Measurements from ENCODE around the gene GDF7. TPM values are rescaled to one million over a fixed set of nuclear protein-coding genes. Genes with fewer than 3 reads are reported as not detected.
A peak's percentile ranks its signal among the peaks of the same experiment; 100 is the strongest.

GDF7 gene
- total and polyA plus RNA-seq, 4 donors: 0.89 to 7.2 (median 3.3) TPM

DNA sequence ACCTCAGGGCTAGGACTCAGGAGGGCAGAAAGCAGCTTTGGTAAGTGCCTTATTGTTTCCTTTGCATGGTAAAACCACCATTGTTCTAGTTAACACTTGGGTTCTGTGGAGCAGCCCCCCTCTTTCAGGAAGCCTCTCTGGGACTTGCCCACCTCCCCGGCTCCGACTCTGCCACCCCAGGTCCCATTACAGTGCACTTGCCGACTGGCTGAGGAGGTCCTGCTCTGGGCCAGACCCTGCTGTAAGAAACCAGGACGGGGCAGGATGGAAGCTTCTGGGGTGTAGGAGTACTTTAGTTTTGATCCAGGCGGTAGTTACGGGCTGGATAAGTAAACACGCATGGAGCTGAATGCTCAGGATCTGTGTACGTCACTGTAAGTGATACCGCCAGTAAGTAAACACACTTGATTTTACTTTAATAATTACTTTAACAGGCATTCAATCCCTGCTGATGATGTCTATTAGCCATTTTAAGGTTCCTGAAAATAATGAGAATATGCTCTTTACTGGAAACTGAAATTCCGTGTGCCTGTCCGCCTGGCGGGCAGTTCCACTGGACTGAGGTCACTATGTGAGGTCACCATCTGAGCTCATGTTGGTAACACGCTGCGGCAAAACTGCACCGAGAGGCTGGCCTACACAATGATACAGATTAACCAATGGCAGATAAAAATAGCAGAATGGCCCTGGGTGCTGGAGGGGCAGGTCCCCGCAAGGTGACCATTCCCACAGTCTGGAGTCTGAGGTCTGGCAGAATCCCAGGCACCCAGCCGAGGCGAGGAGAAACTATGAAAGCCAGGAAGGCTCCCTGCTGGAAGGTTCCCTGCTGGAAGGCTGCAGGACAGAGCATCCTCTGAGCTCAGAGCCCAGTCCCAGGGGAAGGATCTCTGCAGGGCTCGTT is 41.2 kb upstream of the GDF7 start:
- Histone ChIP-seq H3K4me3 (ENCODE audit: low read depth in 1 of 3, low read length in 3 of 3) (no peak overlapping the region), H3K9me3 (ENCODE audit: control insufficient read depth in 4 of 4, low read length in 3 of 4) (no peaks in the 10 kb centered on the region), H3K36me3 (ENCODE audit: control insufficient read depth in 4 of 4, insufficient read depth in 3 of 4, low read depth in 1 of 4, low read length in 3 of 4) (peaks cover 0 to 18% (median 5%) of the 10 kb centered on the region in 4 donors), H3K27ac (ENCODE audit: low read depth in 1 of 2, low read length in 2 of 2) (peak overlapping the region; percentile 14 to 62), H3K4me1 (ENCODE audit: control insufficient read depth in 4 of 4, insufficient read depth in 4 of 4, low read length in 3 of 4) (no peaks in the 10 kb centered on the region), H3K27me3 (ENCODE audit: control insufficient read depth in 4 of 4, insufficient read depth in 4 of 4, low read length in 3 of 4) (no peaks in the 10 kb centered on the region), H3K9ac (ENCODE audit: low read depth in 1 of 2, low read length in 2 of 2) (no peak overlapping the region)
- peak in 1 of 2 donors; percentile 17 for TF ChIP-seq HNF4A (conservative IDR thresholded peaks at IDR 0.05)
- peak; percentile 36 for TF ChIP-seq FOXA2 (IDR thresholded peaks at IDR 0.05)
- TF ChIP-seq, protein P1, sequence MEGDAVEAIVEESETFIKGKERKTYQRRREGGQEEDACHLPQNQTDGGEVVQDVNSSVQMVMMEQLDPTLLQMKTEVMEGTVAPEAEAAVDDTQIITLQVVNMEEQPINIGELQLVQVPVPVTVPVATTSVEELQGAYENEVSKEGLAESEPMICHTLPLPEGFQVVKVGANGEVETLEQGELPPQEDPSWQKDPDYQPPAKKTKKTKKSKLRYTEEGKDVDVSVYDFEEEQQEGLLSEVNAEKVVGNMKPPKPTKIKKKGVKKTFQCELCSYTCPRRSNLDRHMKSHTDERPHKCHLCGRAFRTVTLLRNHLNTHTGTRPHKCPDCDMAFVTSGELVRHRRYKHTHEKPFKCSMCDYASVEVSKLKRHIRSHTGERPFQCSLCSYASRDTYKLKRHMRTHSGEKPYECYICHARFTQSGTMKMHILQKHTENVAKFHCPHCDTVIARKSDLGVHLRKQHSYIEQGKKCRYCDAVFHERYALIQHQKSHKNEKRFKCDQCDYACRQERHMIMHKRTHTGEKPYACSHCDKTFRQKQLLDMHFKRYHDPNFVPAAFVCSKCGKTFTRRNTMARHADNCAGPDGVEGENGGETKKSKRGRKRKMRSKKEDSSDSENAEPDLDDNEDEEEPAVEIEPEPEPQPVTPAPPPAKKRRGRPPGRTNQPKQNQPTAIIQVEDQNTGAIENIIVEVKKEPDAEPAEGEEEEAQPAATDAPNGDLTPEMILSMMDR (IDR thresholded peaks at IDR 0.05; ENCODE audit: low read depth, low read length, missing input control): peak; percentile 39
- peak; percentile 47 for TF ChIP-seq SP1 (IDR thresholded peaks at IDR 0.05)
- no peak for TF ChIP-seq EGR1 (IDR thresholded peaks at IDR 0.05; ENCODE audit: low read depth in 2 of 2)
- TF ChIP-seq JUND (IDR thresholded peaks at IDR 0.05): peak; percentile 20 to 59
- TF ChIP-seq NR2F2 (IDR thresholded peaks at IDR 0.05): peak; percentile 71
- no peak for TF ChIP-seq TAF1 (conservative IDR thresholded peaks at IDR 0.05)
- no peak for TF ChIP-seq YY1 (IDR thresholded peaks at IDR 0.05)
- peak in 1 of 2 donors; percentile 56 for TF ChIP-seq RXRA (IDR thresholded peaks at IDR 0.05)
- peak in 1 of 2 donors; percentile 68 for TF ChIP-seq RAD21 (IDR thresholded peaks at IDR 0.05)
- DNase-seq (ENCODE audit: low spot score): no peak
- 76% methylated on average over 19 of the region's 19 CpGs for WGBS

DNA sequence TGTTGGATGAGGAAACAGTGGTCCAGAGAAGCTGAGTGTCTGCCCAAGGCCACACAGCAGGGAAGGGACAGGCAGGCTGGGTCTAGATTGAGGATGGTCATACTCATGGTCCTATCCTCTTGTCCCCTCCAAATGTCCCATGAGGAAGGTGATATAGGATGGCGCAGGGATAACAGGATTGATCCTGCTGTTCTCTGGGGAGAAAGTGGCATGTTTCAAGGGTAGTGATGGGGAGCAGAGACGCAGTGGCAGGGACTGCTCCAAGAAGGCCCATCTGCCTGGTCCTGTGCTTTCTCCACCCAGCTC is 40.6 kb upstream of the GDF7 start:
- H3K4me1 ChIP-seq (ENCODE audit: control insufficient read depth in 4 of 4, insufficient read depth in 4 of 4, low read length in 3 of 4): no peaks in the 10 kb centered on the region

More for the DNA sequence above, 40.6 kb upstream of the GDF7 start:
- Histone ChIP-seq H3K9ac (ENCODE audit: low read depth in 1 of 2, low read length in 2 of 2) (no peak overlapping the region), H3K27ac (ENCODE audit: low read depth in 1 of 2, low read length in 2 of 2) (peak overlapping the region in 1 of 2 donors; percentile 39), H3K27me3 (ENCODE audit: control insufficient read depth in 4 of 4, insufficient read depth in 4 of 4, low read length in 3 of 4) (no peaks in the 10 kb centered on the region), H3K9me3 (ENCODE audit: control insufficient read depth in 4 of 4, low read length in 3 of 4) (no peaks in the 10 kb centered on the region), H3K4me3 (ENCODE audit: low read depth in 1 of 3, low read length in 3 of 3) (no peak overlapping the region), H3K36me3 (ENCODE audit: control insufficient read depth in 4 of 4, insufficient read depth in 3 of 4, low read depth in 1 of 4, low read length in 3 of 4) (peaks cover 0 to 18% (median 5%) of the 10 kb centered on the region in 4 donors)
- no peak for TF ChIP-seq RXRA (IDR thresholded peaks at IDR 0.05)
- no peak for TF ChIP-seq RAD21 (IDR thresholded peaks at IDR 0.05)
- TF ChIP-seq, protein P2, sequence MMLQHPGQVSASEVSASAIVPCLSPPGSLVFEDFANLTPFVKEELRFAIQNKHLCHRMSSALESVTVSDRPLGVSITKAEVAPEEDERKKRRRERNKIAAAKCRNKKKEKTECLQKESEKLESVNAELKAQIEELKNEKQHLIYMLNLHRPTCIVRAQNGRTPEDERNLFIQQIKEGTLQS (IDR thresholded peaks at IDR 0.05): no peak
- TF ChIP-seq, protein P1 (IDR thresholded peaks at IDR 0.05; ENCODE audit: low read depth, low read length, missing input control): no peak
- no peak for TF ChIP-seq ZBTB33 (IDR thresholded peaks at IDR 0.05)
- no peak for TF ChIP-seq FOXA2 (IDR thresholded peaks at IDR 0.05)
- no peak for TF ChIP-seq FOXA1 (IDR thresholded peaks at IDR 0.05)
- TF ChIP-seq NR2F2 (IDR thresholded peaks at IDR 0.05): no peak
- TF ChIP-seq TAF1 (conservative IDR thresholded peaks at IDR 0.05): no peak
- no peak for TF ChIP-seq YY1 (IDR thresholded peaks at IDR 0.05)
- no peak for TF ChIP-seq HNF4A (conservative IDR thresholded peaks at IDR 0.05)
- no peak for TF ChIP-seq REST (IDR thresholded peaks at IDR 0.05)
- TF ChIP-seq SP1 (IDR thresholded peaks at IDR 0.05): no peak
- no peak for TF ChIP-seq GABPA (IDR thresholded peaks at IDR 0.05 in 1 of 2, conservative IDR thresholded peaks at IDR 0.05 in 1 of 2)
- no peak for TF ChIP-seq EGR1 (IDR thresholded peaks at IDR 0.05; ENCODE audit: low read depth in 2 of 2)
- TF ChIP-seq, protein P3, sequence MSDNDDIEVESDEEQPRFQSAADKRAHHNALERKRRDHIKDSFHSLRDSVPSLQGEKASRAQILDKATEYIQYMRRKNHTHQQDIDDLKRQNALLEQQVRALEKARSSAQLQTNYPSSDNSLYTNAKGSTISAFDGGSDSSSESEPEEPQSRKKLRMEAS (IDR thresholded peaks at IDR 0.05): no peak
- 95% methylated on average over 2 of the region's 2 CpGs for WGBS
- no peak for DNase-seq (ENCODE audit: low spot score)
